ENCODE data around the gene DNM1.

GRCh38 chr9:128162215-128163026 is 40.8 kb upstream of the DNM1 start:
- no peak for TF ChIP-seq CEBPB (IDR thresholded peaks at IDR 0.05)
- TF ChIP-seq TAF1 (IDR thresholded peaks at IDR 0.05; ENCODE audit: low read depth): no peak
- no peak for TF ChIP-seq FOXM1 (IDR thresholded peaks at IDR 0.05; ENCODE audit: borderline replicate concordance, low read depth)
- TF ChIP-seq MAX (IDR thresholded peaks at IDR 0.05): no peak
- no peak for TF ChIP-seq REST (IDR thresholded peaks at IDR 0.05; ENCODE audit: low read depth)
- no peak for TF ChIP-seq EP300 (IDR thresholded peaks at IDR 0.05; ENCODE audit: borderline replicate concordance)
- TF ChIP-seq YY1 (IDR thresholded peaks at IDR 0.05; ENCODE audit: low read depth): no peak
- no peak for TF ChIP-seq RAD21 (IDR thresholded peaks at IDR 0.05; ENCODE audit: low read depth)
- TF ChIP-seq TEAD4 (IDR thresholded peaks at IDR 0.05): no peak
- no peak for TF ChIP-seq NFIC (IDR thresholded peaks at IDR 0.05)
- no peak for TF ChIP-seq TCF12 (IDR thresholded peaks at IDR 0.05; ENCODE audit: low read depth)
- no peak for TF ChIP-seq CREB1 (IDR thresholded peaks at IDR 0.05; ENCODE audit: low read depth)
- no peak for TF ChIP-seq USF1 (IDR thresholded peaks at IDR 0.05)
- TF ChIP-seq ZBTB7A (IDR thresholded peaks at IDR 0.05; ENCODE audit: low read depth): no peak
